GM12865 (cell line): ENCODE measurements around the gene BIRC7.

ENCODE experiments used
- DNase-seq: peaks from one replicate; pipeline ENCODE4 v3.0.0; 2010; ENCODE audit warnings: low read depth
- H3K4me3 ChIP-seq: 2 replicates; pipeline ENCODE4 v1.5.1; 2011; ENCODE audit warnings: mild to moderate bottlenecking, low read depth, low read length, control low read depth
- TF ChIP-seq, protein P1 (sequence below): IDR thresholded peaks from 2 replicates; pipeline ENCODE4 v1.5.1; 2011; ENCODE audit warnings: low read length, control low read depth, low read depth, inconsistent platforms; ENCODE audit not compliant: insufficient read depth; ENCODE audit errors: missing control alignments

Gene BIRC7

DNA sequence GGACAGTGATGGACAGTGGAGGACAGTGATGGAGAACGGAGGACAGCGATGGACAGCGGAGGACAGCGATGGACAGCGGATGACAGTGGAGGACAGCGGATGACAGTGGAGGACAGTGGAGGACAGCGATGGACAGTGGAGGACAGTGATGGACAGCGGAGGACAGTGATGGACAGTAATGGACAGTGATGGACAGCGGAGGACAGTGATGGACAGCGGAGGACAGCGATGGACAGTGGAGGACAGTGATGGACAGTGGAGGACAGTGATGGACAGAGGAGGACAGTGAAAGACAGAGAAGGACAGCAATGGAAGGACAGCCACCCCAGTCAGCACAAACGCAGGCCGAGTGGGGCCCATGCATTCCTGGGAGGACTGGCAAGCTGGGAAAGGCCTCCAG, 21.9 kb downstream of the BIRC7 start:
- TF ChIP-seq, protein P1, sequence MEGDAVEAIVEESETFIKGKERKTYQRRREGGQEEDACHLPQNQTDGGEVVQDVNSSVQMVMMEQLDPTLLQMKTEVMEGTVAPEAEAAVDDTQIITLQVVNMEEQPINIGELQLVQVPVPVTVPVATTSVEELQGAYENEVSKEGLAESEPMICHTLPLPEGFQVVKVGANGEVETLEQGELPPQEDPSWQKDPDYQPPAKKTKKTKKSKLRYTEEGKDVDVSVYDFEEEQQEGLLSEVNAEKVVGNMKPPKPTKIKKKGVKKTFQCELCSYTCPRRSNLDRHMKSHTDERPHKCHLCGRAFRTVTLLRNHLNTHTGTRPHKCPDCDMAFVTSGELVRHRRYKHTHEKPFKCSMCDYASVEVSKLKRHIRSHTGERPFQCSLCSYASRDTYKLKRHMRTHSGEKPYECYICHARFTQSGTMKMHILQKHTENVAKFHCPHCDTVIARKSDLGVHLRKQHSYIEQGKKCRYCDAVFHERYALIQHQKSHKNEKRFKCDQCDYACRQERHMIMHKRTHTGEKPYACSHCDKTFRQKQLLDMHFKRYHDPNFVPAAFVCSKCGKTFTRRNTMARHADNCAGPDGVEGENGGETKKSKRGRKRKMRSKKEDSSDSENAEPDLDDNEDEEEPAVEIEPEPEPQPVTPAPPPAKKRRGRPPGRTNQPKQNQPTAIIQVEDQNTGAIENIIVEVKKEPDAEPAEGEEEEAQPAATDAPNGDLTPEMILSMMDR, result no peak
- no peak for DNase-seq
- no peak overlapping the region for H3K4me3 ChIP-seq

DNA sequence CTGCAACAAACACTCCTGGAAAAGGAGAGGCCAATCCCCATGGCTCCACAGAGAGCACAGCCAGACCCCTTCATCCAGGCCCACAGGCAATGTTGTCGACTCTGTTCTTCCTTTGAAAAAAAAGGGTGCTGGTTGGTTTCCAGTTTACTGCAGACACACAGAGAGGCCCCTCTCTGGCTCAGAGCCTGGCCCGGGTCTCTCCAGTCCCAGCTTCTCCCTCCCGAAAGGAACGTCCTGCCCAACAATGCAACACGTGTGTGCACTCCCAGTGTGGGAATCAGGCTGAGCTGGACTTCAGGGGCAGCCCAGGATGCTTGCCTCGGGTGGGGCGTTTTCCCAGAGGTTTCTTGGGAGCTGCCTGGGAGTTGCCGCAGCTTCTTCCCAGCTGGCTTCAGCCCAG, 23.1 kb downstream of the BIRC7 start:
- TF ChIP-seq, protein P1, result no peak
- no peak for DNase-seq
- no peak overlapping the region for H3K4me3 ChIP-seq

- H3K4me3 ChIP-seq, result no peak overlapping the region
- no peak for DNase-seq
- TF ChIP-seq, protein P1, result no peak
Measured at GRCh38 chr20:63259734-63260460, 24.2 kb downstream of the BIRC7 start.

DNA sequence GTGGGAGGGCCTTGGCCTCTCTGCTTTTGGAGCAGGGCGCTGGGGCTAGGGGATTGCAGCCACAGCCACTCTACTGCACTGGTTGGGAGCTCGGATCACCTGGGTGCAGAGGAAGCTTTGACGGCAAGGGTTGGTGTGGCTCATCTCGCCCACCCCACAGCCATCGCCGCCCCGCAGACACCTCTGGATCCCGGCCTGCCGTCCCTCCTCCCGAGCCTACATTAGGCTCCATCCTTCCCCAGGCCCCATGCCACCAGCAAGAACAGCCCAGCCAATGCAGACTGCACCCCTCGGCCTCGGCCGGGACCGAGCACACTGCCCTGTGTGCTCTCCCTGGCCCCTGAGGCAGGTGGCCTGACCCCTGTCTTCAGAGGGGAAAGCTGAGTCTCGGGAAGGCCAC, 24.8 kb downstream of the BIRC7 start:
- DNase-seq, result no peak
- TF ChIP-seq, protein P1, result no peak
- no peak overlapping the region for H3K4me3 ChIP-seq

- TF ChIP-seq, protein P1, result no peak
- DNase-seq, result no peak
- no peak overlapping the region for H3K4me3 ChIP-seq
Measured at GRCh38 chr20:63261060-63261794, 25.5 kb downstream of the BIRC7 start.

DNA sequence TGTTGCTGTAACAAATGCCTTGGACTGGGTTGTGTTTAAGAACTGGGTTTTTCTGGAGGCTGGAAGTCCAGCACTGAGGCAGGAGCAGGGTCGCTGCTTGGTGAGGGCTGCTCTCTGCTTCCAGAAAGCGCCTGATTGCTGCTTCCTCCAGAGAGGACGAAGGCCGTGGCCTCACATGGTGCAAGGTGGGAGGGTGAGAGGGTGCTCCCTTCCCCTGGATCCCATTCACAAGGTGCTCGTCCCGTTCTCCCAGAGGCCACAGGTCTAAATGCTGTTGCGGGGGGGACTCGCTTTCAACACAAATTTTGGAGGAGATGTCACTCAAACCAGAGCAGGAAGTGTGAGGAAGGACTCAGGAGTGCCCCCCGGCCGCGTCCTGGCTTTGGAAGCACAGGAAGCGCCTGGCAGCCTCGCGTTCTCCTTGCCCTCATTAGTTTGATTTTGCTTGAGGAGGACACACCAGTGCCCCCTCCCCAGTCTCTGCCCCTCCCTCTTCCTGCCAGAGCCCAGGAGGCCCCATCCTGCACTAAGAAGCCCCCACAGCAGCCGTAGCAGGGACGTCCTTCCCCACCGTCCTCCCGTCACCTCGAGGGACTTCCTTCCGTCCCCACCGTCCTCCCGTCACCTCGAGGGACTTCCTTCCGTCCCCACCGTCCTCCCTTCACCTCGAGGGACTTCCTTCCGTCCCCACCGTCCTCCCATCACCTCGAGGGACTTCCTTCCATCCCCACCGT, 26.3 kb downstream of the BIRC7 start:
- H3K4me3 ChIP-seq, result no peak overlapping the region
- no peak for DNase-seq
- TF ChIP-seq, protein P1, result no peak
